H1 (cell line): ENCODE results near the gene GALNT15. TPM values are rescaled to one million over a fixed set of nuclear protein-coding genes. Genes with fewer than 3 reads are reported as not detected.

Experiments used
- CBX5 ChIP-seq: fragments of 300-800, 300-1000 bp; sonication (generic); IDR thresholded peaks from 2 replicates; pipeline ENCODE4 v1.7.1; 2016; ENCODE audit warnings: antibody characterized with exemption, low read length, low read depth
- CEBPB ChIP-seq: IDR thresholded peaks from 2 replicates; pipeline ENCODE4 v1.6.1; 2012; ENCODE audit warnings: low read depth, low read length
- CHD7 ChIP-seq: fragments of 300-600 bp; sonication (generic); IDR thresholded peaks from 2 replicates; pipeline ENCODE4 v1.7.1; 2012; ENCODE audit warnings: low read length, moderate library complexity, mild to moderate bottlenecking, inconsistent platforms; ENCODE audit not compliant: insufficient replicate concordance
- HDAC2 ChIP-seq, 2 experiments: fragments of 300-600 bp in 1 of 2; sonication (generic) in 1 of 2; IDR thresholded peaks; 2 replicates each; pipeline ENCODE4 v1.6.1; 2011 to 2012; ENCODE audit warnings: low read depth in 2 of 2, low read length in 2 of 2, mild to moderate bottlenecking in 2 of 2, moderate library complexity in 2 of 2, borderline replicate concordance in 1 of 2, inconsistent platforms in 1 of 2
- KDM5A ChIP-seq: fragments of 200-600 bp; IDR thresholded peaks from 2 replicates; pipeline ENCODE4 v1.7.1; 2012; ENCODE audit warnings: mild to moderate bottlenecking, low read length, inconsistent platforms, mixed read lengths
- NRF1 ChIP-seq: IDR thresholded peaks from 2 replicates; pipeline ENCODE4 v1.6.1; 2011; ENCODE audit warnings: mild to moderate bottlenecking, low read depth, low read length, improper control_type of control experiment
- POU5F1 ChIP-seq: IDR thresholded peaks from 2 replicates; pipeline ENCODE4 v1.6.1; 2011; ENCODE audit warnings: low read depth, mild to moderate bottlenecking, low read length, moderate library complexity
- SAP30 ChIP-seq: fragments of 300-600 bp; sonication (generic); IDR thresholded peaks from 2 replicates; pipeline ENCODE4 v1.7.1; 2012; ENCODE audit warnings: low read length, moderate library complexity, mild to moderate bottlenecking, inconsistent platforms; ENCODE audit not compliant: insufficient read depth, insufficient replicate concordance
- SP4 ChIP-seq: IDR thresholded peaks from 2 replicates; pipeline ENCODE4 v1.6.1; 2012; ENCODE audit warnings: low read length, inconsistent platforms
- TBP ChIP-seq: IDR thresholded peaks from 2 replicates; pipeline ENCODE4 v1.6.1; 2011; ENCODE audit warnings: low read depth, low read length, improper control_type of control experiment
- polyA plus RNA-seq, 7 experiments: library from polyadenylated mRNA; depleted of rRNA in 3 of 7; stranded (reverse) in 5 of 7; unstranded in 2 of 7; fragments of >200 nt in 5 of 7; fragments of 200-250 nt in 2 of 7; gene quantifications; 1 replicate in 5 of 7; 2 replicates in 1 of 7; 4 replicates in 1 of 7; pipeline versions ENCODE4 v1.2.1 to v1.2.3, GENCODE V29; 2011 to 2013; ENCODE audit warnings: missing spikeins in 2 of 7, mixed read lengths in 2 of 7
- total RNA-seq: library from RNA; stranded (reverse); fragmentation: NEBNext Ultra II Directional; extraction: Animal tissue kit (Norgen Biotek cat#: 25700); gene quantifications from 2 replicates; pipeline ENCODE4 v1.2.1, GENCODE V29; 2021

The GALNT15 gene
- total and polyA plus RNA-seq, 2 of the 8 experiments (the other 6 are each of a cell fraction or from before 2014, with no cell fraction given): 0.02 TPM; not detected in 1

- TF ChIP-seq CHD7: no peak
- peak; percentile 57; the same call in 1 of the 2 replicates for TF ChIP-seq SP4
- TF ChIP-seq POU5F1: no peak
- no peak for TF ChIP-seq NRF1
- TF ChIP-seq SAP30: peak; percentile 81
- TF ChIP-seq KDM5A: peak; percentile 88
- TF ChIP-seq CEBPB: peak; percentile 64
- TF ChIP-seq CBX5: no peak
- TF ChIP-seq TBP: peak; percentile 89
- 0 out of 4 replicates have a peak, but pooled peaks of 1 of the 2 experiments have one; percentile 71 for TF ChIP-seq HDAC2 (IDR thresholded peaks at IDR 0.05; ENCODE audit: borderline replicate concordance in 1 of 2, low read depth in 2 of 2, low read length in 2 of 2)
Observed at GRCh38 chr3:16264708-16265454, 90.4 kb downstream of the GALNT15 start, which contains the start of the genes DPH3 and OXNAD1 (continued).
